ENCODE results near the gene HLCS. TPM values are rescaled to one million over a fixed set of nuclear protein-coding genes. Genes with fewer than 3 reads are reported as not detected.

Gene HLCS
- total RNA-seq, 3 donors from 2014 or later, result 19.5 to 26.2 (median 20.3) TPM

- Histone ChIP-seq H3K4me3 (no peak overlapping the region), H3K36me3 (no peaks in the 10 kb centered on the region), H3K4me1 (no peaks in the 10 kb centered on the region), H3K9me3 (no peaks in the 10 kb centered on the region), H3K27ac (no peak overlapping the region), H3K27me3 (no peaks in the 10 kb centered on the region)
- intact Hi-C loops (cut with DNase I; ENCODE audit: low total_unique reads), result no loop called here
- TF ChIP-seq POLR2A (IDR thresholded peaks at IDR 0.05) (no peak), CTCF (IDR thresholded peaks at IDR 0.05) (no peak), POLR2AphosphoS5 (IDR thresholded peaks at IDR 0.05) (no peak)
- DNase-seq (ENCODE audit: low spot score in 2 of 2), result no peak
Observed at GRCh38 chr21:36877741-36878140, 88.7 kb downstream of the HLCS start.

DNA sequence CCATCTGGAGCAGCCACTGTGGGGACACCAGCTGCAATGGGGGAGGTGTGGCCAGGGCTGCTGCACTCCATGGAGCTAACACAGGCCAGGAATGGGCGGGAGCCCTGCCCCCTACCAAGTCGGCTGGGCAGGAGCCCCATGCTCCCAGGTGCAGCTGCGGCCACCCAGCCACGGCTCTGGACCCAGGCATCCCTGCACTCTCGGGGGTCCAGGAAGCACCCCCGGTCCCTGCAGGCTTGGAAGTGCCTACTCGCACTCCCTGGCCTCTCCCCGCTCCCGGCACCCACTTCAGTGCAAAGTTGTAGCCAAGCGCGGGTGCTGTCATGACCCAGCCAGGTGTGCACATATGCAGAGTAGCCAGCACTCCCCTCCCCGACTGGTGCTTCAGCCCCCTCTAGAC, 91.8 kb downstream of the HLCS start:
- intact Hi-C loops (cut with DNase I; ENCODE audit: low total_unique reads), result no loop called here
- H3K4me1 ChIP-seq, result no peaks in the 10 kb centered on the region
- DNase-seq (ENCODE audit: low spot score in 2 of 2), result no peak
- no peak overlapping the region for H3K27ac ChIP-seq
- H3K36me3 ChIP-seq, result no peaks in the 10 kb centered on the region
- no peaks in the 10 kb centered on the region for H3K9me3 ChIP-seq
- no peak for TF ChIP-seq POLR2AphosphoS5 (IDR thresholded peaks at IDR 0.05)
- TF ChIP-seq POLR2A (IDR thresholded peaks at IDR 0.05), result no peak
- no peak for TF ChIP-seq CTCF (IDR thresholded peaks at IDR 0.05)
- H3K4me3 ChIP-seq, result no peak overlapping the region
- H3K27me3 ChIP-seq, result no peaks in the 10 kb centered on the region

GRCh38 chr21:36873513-36873912, 93.0 kb downstream of the HLCS start:
- H3K27me3 ChIP-seq, result no peaks in the 10 kb centered on the region
- no peaks in the 10 kb centered on the region for H3K4me1 ChIP-seq
- H3K27ac ChIP-seq, result no peak overlapping the region
- no peak for TF ChIP-seq CTCF (IDR thresholded peaks at IDR 0.05)
- no peak for TF ChIP-seq POLR2AphosphoS5 (IDR thresholded peaks at IDR 0.05)
- no peak for TF ChIP-seq POLR2A (IDR thresholded peaks at IDR 0.05)
- intact Hi-C loops (cut with DNase I; ENCODE audit: low total_unique reads), result no loop called here
- no peak for DNase-seq (ENCODE audit: low spot score in 2 of 2)
- H3K9me3 ChIP-seq, result no peaks in the 10 kb centered on the region
- H3K36me3 ChIP-seq, result no peaks in the 10 kb centered on the region
- no peak overlapping the region for H3K4me3 ChIP-seq

DNA sequence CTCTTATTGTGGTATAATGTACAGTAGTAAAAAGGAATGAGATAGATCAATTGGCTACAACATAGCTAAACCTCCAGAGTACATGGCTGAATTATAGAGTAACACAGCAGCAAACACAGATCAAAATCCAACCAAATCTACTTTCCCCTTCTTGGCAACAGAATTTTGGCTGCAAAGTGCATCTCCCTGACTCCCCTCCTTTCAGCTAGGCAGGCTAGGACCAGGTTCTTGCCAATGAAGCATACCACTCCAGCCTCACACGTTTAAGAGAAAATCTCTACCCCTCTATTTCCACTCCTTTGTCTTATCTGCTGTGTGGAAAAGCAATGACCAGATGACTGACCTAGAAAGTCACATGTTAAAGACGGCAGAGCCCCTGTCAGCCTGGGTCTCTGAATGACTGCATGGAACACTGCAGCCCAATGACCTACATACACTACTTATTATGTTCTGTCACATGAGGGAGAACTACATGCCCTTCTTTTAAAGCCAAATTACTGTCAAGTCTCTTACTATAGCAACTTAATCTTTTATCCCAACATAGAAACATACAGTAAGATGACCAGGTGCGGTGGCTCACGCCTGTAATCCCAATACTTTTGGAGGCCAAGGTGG, 99.1 kb downstream of the HLCS start:
- no peak for TF ChIP-seq CTCF (IDR thresholded peaks at IDR 0.05)
- TF ChIP-seq POLR2A (IDR thresholded peaks at IDR 0.05), result no peak
- no peak for TF ChIP-seq POLR2AphosphoS5 (IDR thresholded peaks at IDR 0.05)
- Histone ChIP-seq H3K4me1 (no peaks in the 10 kb centered on the region), H3K9me3 (no peaks in the 10 kb centered on the region), H3K27ac (no peak overlapping the region), H3K4me3 (no peak overlapping the region), H3K36me3 (no peaks in the 10 kb centered on the region), H3K27me3 (no peaks in the 10 kb centered on the region)
- intact Hi-C loops (cut with DNase I; ENCODE audit: low total_unique reads), result no loop called here
- DNase-seq (ENCODE audit: low spot score in 2 of 2), result no peak

GRCh38 chr21:36866419-36866818, 100.0 kb downstream of the HLCS start:
- Histone ChIP-seq H3K36me3 (no peaks in the 10 kb centered on the region), H3K4me1 (no peaks in the 10 kb centered on the region), H3K9me3 (no peaks in the 10 kb centered on the region), H3K27me3 (no peaks in the 10 kb centered on the region), H3K4me3 (no peak overlapping the region), H3K27ac (no peak overlapping the region)
- intact Hi-C loops (cut with DNase I; ENCODE audit: low total_unique reads), result no loop called here
- no peak for DNase-seq (ENCODE audit: low spot score in 2 of 2)
- TF ChIP-seq POLR2AphosphoS5 (IDR thresholded peaks at IDR 0.05), result no peak
- no peak for TF ChIP-seq CTCF (IDR thresholded peaks at IDR 0.05)
- TF ChIP-seq POLR2A (IDR thresholded peaks at IDR 0.05), result no peak

Measured in breast epithelium (tissue), 4 donors.